Measurements from ENCODE around the gene ZNF670. TPM values are rescaled to one million over a fixed set of nuclear protein-coding genes. Genes with fewer than 3 reads are reported as not detected.

Gene ZNF670
- total and polyA plus RNA-seq, 2 donors (not counting 1 experiment from before 2014, with no cell fraction given) = 2.3 to 3.0 TPM

DNA sequence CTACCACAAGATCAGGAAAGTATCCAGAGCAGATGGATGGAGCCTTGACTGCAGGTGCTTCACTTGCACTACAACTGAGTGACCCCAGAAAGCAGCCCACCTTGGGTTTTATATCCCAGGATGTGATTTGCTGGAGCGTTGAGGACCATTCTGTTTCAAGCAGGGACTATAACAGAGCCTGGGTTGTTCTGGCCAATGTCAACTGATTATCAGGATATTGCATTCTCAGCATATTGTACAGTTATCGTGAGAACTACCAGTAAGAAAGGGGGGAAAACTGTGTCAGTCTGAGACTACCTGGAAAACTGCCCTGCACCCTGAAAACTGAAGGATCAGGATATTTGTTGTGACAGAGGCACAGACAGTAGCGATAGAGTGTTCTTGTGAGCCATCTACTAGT is 17.5 kb upstream of the ZNF670 start:
- no peak overlapping the region for H3K27ac ChIP-seq (ENCODE audit: insufficient read depth, low read length)
- no peak overlapping the region for H2AFZ ChIP-seq (ENCODE audit: low read length)
- no peak overlapping the region for H3K4me3 ChIP-seq (replicated peaks in 1 of 4; ENCODE audit: control extremely low read depth in 1 of 4, insufficient read depth in 1 of 4, low read depth in 3 of 4, low read length in 4 of 4)
- TF ChIP-seq EZH2 (IDR thresholded peaks at IDR 0.05; ENCODE audit: low read length, missing control alignments) = no peak
- TF ChIP-seq CTCF (conservative IDR thresholded peaks at IDR 0.05 in 1 of 2, IDR thresholded peaks at IDR 0.05 in 1 of 2; ENCODE audit: low read depth in 1 of 2, low read length in 2 of 2) = no peak
- H3K9ac ChIP-seq (ENCODE audit: insufficient read depth, low read length) = no peak overlapping the region
- no peaks in the 10 kb centered on the region for H3K79me2 ChIP-seq (ENCODE audit: control insufficient read depth, insufficient read depth, low read length)
- no peak overlapping the region for H3K4me2 ChIP-seq (ENCODE audit: extremely low read depth, insufficient read depth, low read length)
- no peak for DNase-seq (ENCODE audit: low read depth in 2 of 2)
- peaks cover 6% of the 10 kb centered on the region for H3K9me3 ChIP-seq (ENCODE audit: control insufficient read depth, insufficient read depth, low read depth, low read length)
- H3K4me1 ChIP-seq (ENCODE audit: control insufficient read depth, extremely low read depth, insufficient read depth, low read length) = no peaks in the 10 kb centered on the region
- H4K20me1 ChIP-seq (ENCODE audit: control insufficient read depth, extremely low read depth, insufficient read depth, low read length) = no peaks in the 10 kb centered on the region
- H3K27me3 ChIP-seq (ENCODE audit: control insufficient read depth, insufficient read depth, low read length) = no peaks in the 10 kb centered on the region
- H3K36me3 ChIP-seq (ENCODE audit: control insufficient read depth, insufficient read depth, low read length) = peaks cover 8% of the 10 kb centered on the region

- no peaks in the 10 kb centered on the region for H4K20me1 ChIP-seq (ENCODE audit: control insufficient read depth, extremely low read depth, insufficient read depth, low read length)
- TF ChIP-seq EZH2 (IDR thresholded peaks at IDR 0.05; ENCODE audit: low read length, missing control alignments) = no peak
- TF ChIP-seq CTCF (conservative IDR thresholded peaks at IDR 0.05 in 1 of 2, IDR thresholded peaks at IDR 0.05 in 1 of 2; ENCODE audit: low read depth in 1 of 2, low read length in 2 of 2) = no peak
- no peaks in the 10 kb centered on the region for H3K79me2 ChIP-seq (ENCODE audit: control insufficient read depth, insufficient read depth, low read length)
- no peak overlapping the region for H3K4me3 ChIP-seq (replicated peaks in 1 of 4; ENCODE audit: control extremely low read depth in 1 of 4, insufficient read depth in 1 of 4, low read depth in 3 of 4, low read length in 4 of 4)
- H3K36me3 ChIP-seq (ENCODE audit: control insufficient read depth, insufficient read depth, low read length) = no peaks in the 10 kb centered on the region
- no peaks in the 10 kb centered on the region for H3K9me3 ChIP-seq (ENCODE audit: control insufficient read depth, insufficient read depth, low read depth, low read length)
- no peak for DNase-seq (ENCODE audit: low read depth in 2 of 2)
- no peaks in the 10 kb centered on the region for H3K27me3 ChIP-seq (ENCODE audit: control insufficient read depth, insufficient read depth, low read length)
- no peak overlapping the region for H3K27ac ChIP-seq (ENCODE audit: insufficient read depth, low read length)
- H3K4me1 ChIP-seq (ENCODE audit: control insufficient read depth, extremely low read depth, insufficient read depth, low read length) = no peaks in the 10 kb centered on the region
- H2AFZ ChIP-seq (ENCODE audit: low read length) = no peak overlapping the region
- H3K4me2 ChIP-seq (ENCODE audit: extremely low read depth, insufficient read depth, low read length) = no peak overlapping the region
- H3K9ac ChIP-seq (ENCODE audit: insufficient read depth, low read length) = no peak overlapping the region
Observed at GRCh38 chr1:247090455-247090854, 11.8 kb upstream of the ZNF670 start.

- no peak for DNase-seq (ENCODE audit: low read depth in 2 of 2)
- no peaks in the 10 kb centered on the region for H3K79me2 ChIP-seq (ENCODE audit: control insufficient read depth, insufficient read depth, low read length)
- no peaks in the 10 kb centered on the region for H3K9me3 ChIP-seq (ENCODE audit: control insufficient read depth, insufficient read depth, low read depth, low read length)
- H3K27me3 ChIP-seq (ENCODE audit: control insufficient read depth, insufficient read depth, low read length) = no peaks in the 10 kb centered on the region
- H3K4me2 ChIP-seq (ENCODE audit: extremely low read depth, insufficient read depth, low read length) = no peak overlapping the region
- no peak for TF ChIP-seq EZH2 (IDR thresholded peaks at IDR 0.05; ENCODE audit: low read length, missing control alignments)
- TF ChIP-seq CTCF (conservative IDR thresholded peaks at IDR 0.05 in 1 of 2, IDR thresholded peaks at IDR 0.05 in 1 of 2; ENCODE audit: low read depth in 1 of 2, low read length in 2 of 2) = no peak
- H3K36me3 ChIP-seq (ENCODE audit: control insufficient read depth, insufficient read depth, low read length) = no peaks in the 10 kb centered on the region
- H4K20me1 ChIP-seq (ENCODE audit: control insufficient read depth, extremely low read depth, insufficient read depth, low read length) = no peaks in the 10 kb centered on the region
- no peak overlapping the region for H2AFZ ChIP-seq (ENCODE audit: low read length)
- no peak overlapping the region for H3K9ac ChIP-seq (ENCODE audit: insufficient read depth, low read length)
- H3K4me3 ChIP-seq (replicated peaks in 1 of 4; ENCODE audit: control extremely low read depth in 1 of 4, insufficient read depth in 1 of 4, low read depth in 3 of 4, low read length in 4 of 4) = no peak overlapping the region
- H3K4me1 ChIP-seq (ENCODE audit: control insufficient read depth, extremely low read depth, insufficient read depth, low read length) = no peaks in the 10 kb centered on the region
- H3K27ac ChIP-seq (ENCODE audit: insufficient read depth, low read length) = no peak overlapping the region
Observed at GRCh38 chr1:247089616-247090375, 11.2 kb upstream of the ZNF670 start.

All from fibroblast of lung (primary cell).